ENCODE data around the gene D2HGDH. TPM values are rescaled to one million over a fixed set of nuclear protein-coding genes. Genes with fewer than 3 reads are reported as not detected.

The D2HGDH gene
- total RNA-seq, 1 donor from 2014 or later, result 10.0 TPM

DNA sequence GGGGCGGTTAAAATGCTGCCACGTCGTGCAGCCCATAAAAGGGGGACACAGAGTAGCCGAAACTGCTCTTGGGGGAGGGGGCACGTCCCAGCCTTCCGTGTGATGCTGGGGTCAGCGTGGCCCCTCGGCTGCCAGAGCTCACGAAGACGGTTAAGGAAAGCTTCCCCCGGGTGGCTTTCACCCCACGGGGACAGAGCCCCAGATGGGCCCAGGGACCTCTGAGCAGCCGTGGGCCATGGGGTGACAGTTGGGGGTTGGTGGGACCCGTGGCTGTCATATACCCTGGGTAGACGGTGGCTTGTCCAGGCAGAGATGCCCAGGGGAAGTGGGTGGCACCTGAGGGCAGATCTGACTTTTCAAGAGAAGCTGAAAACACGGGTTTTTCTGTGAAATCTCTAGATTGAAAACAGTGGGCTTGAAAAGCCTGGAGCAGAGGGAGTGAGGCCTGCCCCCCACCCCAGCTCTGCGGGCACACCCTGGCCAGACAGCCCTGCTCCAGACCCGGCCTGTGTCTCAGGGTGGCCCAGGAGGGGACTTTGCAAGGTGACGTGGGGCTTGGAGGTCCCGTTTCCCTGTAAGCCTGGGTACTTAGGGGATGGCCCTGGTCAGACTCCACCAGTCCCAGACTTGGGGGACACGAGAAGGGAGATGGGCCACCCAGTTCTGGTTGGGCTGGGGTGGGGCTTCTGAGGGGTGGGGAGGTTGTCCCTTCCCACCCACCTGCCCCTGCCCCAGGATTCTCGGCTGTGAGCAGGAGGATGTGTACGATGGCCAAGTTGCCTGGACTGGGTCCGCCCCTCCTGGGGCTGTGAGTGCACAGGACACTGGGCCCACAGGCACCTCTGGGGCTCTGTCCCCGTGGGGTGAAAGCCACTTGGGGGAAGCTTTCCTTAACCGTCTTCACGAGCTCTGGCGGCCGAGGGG is 75.2 kb downstream of the D2HGDH start:
- no peak overlapping the region for H3K27ac ChIP-seq (ENCODE audit: low read depth, low read length)
- no peak overlapping the region for H3K9ac ChIP-seq (ENCODE audit: low read length)
- H3K4me3 Mint-ChIP-seq (ENCODE audit: unreplicated experiment), result no peak overlapping the region
- no peaks in the 10 kb centered on the region for H4K20me1 ChIP-seq (ENCODE audit: insufficient read depth, low read length)
- no peak overlapping the region for H3K4me2 ChIP-seq (ENCODE audit: low read length)
- no peak overlapping the region for H2AFZ ChIP-seq (ENCODE audit: low read depth, low read length)
- no peaks in the 10 kb centered on the region for H3K27me3 Mint-ChIP-seq (ENCODE audit: low read depth, unreplicated experiment)
- DNase-seq (ENCODE audit: low read depth), result no peak
- no peak for FAIRE-seq
- H3K4me1 ChIP-seq (ENCODE audit: insufficient read depth, low read length), result peaks cover 3% of the 10 kb centered on the region
- TF ChIP-seq, protein P1, sequence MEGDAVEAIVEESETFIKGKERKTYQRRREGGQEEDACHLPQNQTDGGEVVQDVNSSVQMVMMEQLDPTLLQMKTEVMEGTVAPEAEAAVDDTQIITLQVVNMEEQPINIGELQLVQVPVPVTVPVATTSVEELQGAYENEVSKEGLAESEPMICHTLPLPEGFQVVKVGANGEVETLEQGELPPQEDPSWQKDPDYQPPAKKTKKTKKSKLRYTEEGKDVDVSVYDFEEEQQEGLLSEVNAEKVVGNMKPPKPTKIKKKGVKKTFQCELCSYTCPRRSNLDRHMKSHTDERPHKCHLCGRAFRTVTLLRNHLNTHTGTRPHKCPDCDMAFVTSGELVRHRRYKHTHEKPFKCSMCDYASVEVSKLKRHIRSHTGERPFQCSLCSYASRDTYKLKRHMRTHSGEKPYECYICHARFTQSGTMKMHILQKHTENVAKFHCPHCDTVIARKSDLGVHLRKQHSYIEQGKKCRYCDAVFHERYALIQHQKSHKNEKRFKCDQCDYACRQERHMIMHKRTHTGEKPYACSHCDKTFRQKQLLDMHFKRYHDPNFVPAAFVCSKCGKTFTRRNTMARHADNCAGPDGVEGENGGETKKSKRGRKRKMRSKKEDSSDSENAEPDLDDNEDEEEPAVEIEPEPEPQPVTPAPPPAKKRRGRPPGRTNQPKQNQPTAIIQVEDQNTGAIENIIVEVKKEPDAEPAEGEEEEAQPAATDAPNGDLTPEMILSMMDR (IDR thresholded peaks at IDR 0.05; ENCODE audit: insufficient read depth, low read depth, low read length), result no peak
- TF ChIP-seq EZH2 (IDR thresholded peaks at IDR 0.05; ENCODE audit: insufficient read depth, low read length), result no peak
- no peaks in the 10 kb centered on the region for H3K79me2 ChIP-seq (ENCODE audit: insufficient read depth, low read length)
- H3K36me3 Mint-ChIP-seq (ENCODE audit: low read depth, unreplicated experiment), result no peaks in the 10 kb centered on the region
- H3K27me3 ChIP-seq (ENCODE audit: insufficient read depth, low read length), result no peaks in the 10 kb centered on the region
- no peak overlapping the region for H3K4me3 ChIP-seq (ENCODE audit: insufficient read depth, low read depth, low read length)
- no peak overlapping the region for H3K27ac Mint-ChIP-seq (ENCODE audit: unreplicated experiment)
- H3K9me3 Mint-ChIP-seq (ENCODE audit: unreplicated experiment), result no peaks in the 10 kb centered on the region
- no peaks in the 10 kb centered on the region for H3K36me3 ChIP-seq (ENCODE audit: insufficient read depth, low read length)
- H3K4me1 Mint-ChIP-seq (ENCODE audit: low read depth, unreplicated experiment), result peaks cover 6% of the 10 kb centered on the region
- no peaks in the 10 kb centered on the region for H3K9me3 ChIP-seq (ENCODE audit: insufficient read depth, low read depth, low read length)

GRCh38 chr2:241810307-241811200 is 76.1 kb downstream of the D2HGDH start:
- H3K27ac Mint-ChIP-seq (ENCODE audit: unreplicated experiment), result no peak overlapping the region
- no peak for DNase-seq (ENCODE audit: low read depth)

More at GRCh38 chr2:241810307-241811200, 76.1 kb downstream of the D2HGDH start:
- Histone ChIP-seq H3K9ac (ENCODE audit: low read length) (no peak overlapping the region), H3K4me2 (ENCODE audit: low read length) (no peak overlapping the region), H3K9me3 (ENCODE audit: insufficient read depth, low read depth, low read length) (no peaks in the 10 kb centered on the region), H2AFZ (ENCODE audit: low read depth, low read length) (no peak overlapping the region), H3K27me3 (ENCODE audit: insufficient read depth, low read length) (no peaks in the 10 kb centered on the region), H3K4me3 (ENCODE audit: insufficient read depth, low read depth, low read length) (no peak overlapping the region), H4K20me1 (ENCODE audit: insufficient read depth, low read length) (no peaks in the 10 kb centered on the region), H3K79me2 (ENCODE audit: insufficient read depth, low read length) (no peaks in the 10 kb centered on the region), H3K4me1 (ENCODE audit: insufficient read depth, low read length) (no peaks in the 10 kb centered on the region), H3K36me3 (ENCODE audit: insufficient read depth, low read length) (no peaks in the 10 kb centered on the region), H3K27ac (ENCODE audit: low read depth, low read length) (no peak overlapping the region)
- Mint-ChIP-seq H3K36me3 (ENCODE audit: low read depth, unreplicated experiment) (no peaks in the 10 kb centered on the region), H3K27me3 (ENCODE audit: low read depth, unreplicated experiment) (peaks cover 4% of the 10 kb centered on the region), H3K4me1 (ENCODE audit: low read depth, unreplicated experiment) (peaks cover 5% of the 10 kb centered on the region), H3K4me3 (ENCODE audit: unreplicated experiment) (no peak overlapping the region), H3K9me3 (ENCODE audit: unreplicated experiment) (no peaks in the 10 kb centered on the region)
- TF ChIP-seq EZH2 (IDR thresholded peaks at IDR 0.05; ENCODE audit: insufficient read depth, low read length), result no peak
- TF ChIP-seq, protein P1 (IDR thresholded peaks at IDR 0.05; ENCODE audit: insufficient read depth, low read depth, low read length), result no peak
- FAIRE-seq, result no peak
